SK-N-SH (cell line): Measurements from ENCODE around the gene RELN.

Experiments
- EP300 ChIP-seq, 2 experiments: IDR thresholded peaks; 2 replicates each; pipeline versions ENCODE4 v1.4.0 to v1.6.1; 2012; ENCODE audit warnings: borderline replicate concordance in 1 of 2, low read depth in 1 of 2, low read length in 1 of 2
- EZH2phosphoT487 ChIP-seq: fragments of 200-600 bp; sonication (generic); IDR thresholded peaks from 2 replicates; pipeline ENCODE4 v1.6.1; 2017; ENCODE audit warnings: low read depth, mixed run types, mild to moderate bottlenecking, antibody characterized with exemption, moderate library complexity, borderline replicate concordance
- FOXM1 ChIP-seq: IDR thresholded peaks from 2 replicates; pipeline ENCODE4 v1.4.0; 2012; ENCODE audit warnings: low read depth, mild to moderate bottlenecking
- NRF1 ChIP-seq: IDR thresholded peaks from 2 replicates; pipeline ENCODE4 v1.6.1; 2012; ENCODE audit warnings: low read depth, mild to moderate bottlenecking, low read length
- POLR2AphosphoS5 ChIP-seq: IDR thresholded peaks from 2 replicates; pipeline ENCODE4 v1.6.1; 2012; ENCODE audit warnings: low read depth, low read length
- RAD21 ChIP-seq: IDR thresholded peaks from 2 replicates; pipeline ENCODE4 v1.6.1; 2012; ENCODE audit warnings: mild to moderate bottlenecking, low read length
- YY1 ChIP-seq: IDR thresholded peaks from 2 replicates; pipeline ENCODE4 v1.4.0; 2012; ENCODE audit warnings: low read depth, mild to moderate bottlenecking
- TF ChIP-seq, protein P1 (sequence below): fragments of 200-600 bp; sonication (generic); IDR thresholded peaks from 2 replicates; pipeline ENCODE4 v1.6.1; 2017; ENCODE audit warnings: antibody characterized with exemption, mild to moderate bottlenecking, moderate library complexity
- TF ChIP-seq, protein P2 (sequence below): IDR thresholded peaks from 2 replicates; pipeline ENCODE4 v1.4.0; 2012; ENCODE audit warnings: low read depth, borderline replicate concordance
- TF ChIP-seq, protein P3 (sequence below): IDR thresholded peaks from 2 replicates; pipeline ENCODE4 v1.6.1; 2012; ENCODE audit warnings: mild to moderate bottlenecking, low read depth, low read length, moderate library complexity

DNA sequence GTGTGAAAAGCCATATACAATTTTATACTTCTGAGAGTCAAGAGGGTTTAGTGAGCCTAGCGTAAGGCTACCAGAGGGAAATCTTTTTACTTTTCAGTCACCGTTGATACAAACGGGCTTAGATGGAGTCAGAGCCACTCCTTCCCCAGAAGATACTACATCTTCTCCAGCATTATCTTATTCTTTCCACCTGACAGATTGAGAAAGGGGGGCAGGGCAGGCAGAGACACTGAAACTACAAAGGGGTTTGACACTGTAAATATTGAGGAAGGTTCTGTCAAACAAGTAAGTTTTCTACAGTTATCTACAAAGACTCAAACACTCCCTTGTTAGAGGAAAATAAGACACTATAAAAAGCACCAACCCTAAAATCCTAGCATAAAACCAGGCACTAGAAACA is 100.0 kb downstream of the RELN start:
- no peak for TF ChIP-seq RAD21
- TF ChIP-seq, protein P1, sequence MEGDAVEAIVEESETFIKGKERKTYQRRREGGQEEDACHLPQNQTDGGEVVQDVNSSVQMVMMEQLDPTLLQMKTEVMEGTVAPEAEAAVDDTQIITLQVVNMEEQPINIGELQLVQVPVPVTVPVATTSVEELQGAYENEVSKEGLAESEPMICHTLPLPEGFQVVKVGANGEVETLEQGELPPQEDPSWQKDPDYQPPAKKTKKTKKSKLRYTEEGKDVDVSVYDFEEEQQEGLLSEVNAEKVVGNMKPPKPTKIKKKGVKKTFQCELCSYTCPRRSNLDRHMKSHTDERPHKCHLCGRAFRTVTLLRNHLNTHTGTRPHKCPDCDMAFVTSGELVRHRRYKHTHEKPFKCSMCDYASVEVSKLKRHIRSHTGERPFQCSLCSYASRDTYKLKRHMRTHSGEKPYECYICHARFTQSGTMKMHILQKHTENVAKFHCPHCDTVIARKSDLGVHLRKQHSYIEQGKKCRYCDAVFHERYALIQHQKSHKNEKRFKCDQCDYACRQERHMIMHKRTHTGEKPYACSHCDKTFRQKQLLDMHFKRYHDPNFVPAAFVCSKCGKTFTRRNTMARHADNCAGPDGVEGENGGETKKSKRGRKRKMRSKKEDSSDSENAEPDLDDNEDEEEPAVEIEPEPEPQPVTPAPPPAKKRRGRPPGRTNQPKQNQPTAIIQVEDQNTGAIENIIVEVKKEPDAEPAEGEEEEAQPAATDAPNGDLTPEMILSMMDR = no peak
- no peak for TF ChIP-seq EZH2phosphoT487
- TF ChIP-seq POLR2AphosphoS5 = no peak
- TF ChIP-seq, protein P2, sequence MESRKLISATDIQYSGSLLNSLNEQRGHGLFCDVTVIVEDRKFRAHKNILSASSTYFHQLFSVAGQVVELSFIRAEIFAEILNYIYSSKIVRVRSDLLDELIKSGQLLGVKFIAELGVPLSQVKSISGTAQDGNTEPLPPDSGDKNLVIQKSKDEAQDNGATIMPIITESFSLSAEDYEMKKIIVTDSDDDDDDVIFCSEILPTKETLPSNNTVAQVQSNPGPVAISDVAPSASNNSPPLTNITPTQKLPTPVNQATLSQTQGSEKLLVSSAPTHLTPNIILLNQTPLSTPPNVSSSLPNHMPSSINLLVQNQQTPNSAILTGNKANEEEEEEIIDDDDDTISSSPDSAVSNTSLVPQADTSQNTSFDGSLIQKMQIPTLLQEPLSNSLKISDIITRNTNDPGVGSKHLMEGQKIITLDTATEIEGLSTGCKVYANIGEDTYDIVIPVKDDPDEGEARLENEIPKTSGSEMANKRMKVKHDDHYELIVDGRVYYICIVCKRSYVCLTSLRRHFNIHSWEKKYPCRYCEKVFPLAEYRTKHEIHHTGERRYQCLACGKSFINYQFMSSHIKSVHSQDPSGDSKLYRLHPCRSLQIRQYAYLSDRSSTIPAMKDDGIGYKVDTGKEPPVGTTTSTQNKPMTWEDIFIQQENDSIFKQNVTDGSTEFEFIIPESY = no peak
- no peak for TF ChIP-seq YY1
- TF ChIP-seq EP300 (IDR thresholded peaks at IDR 0.05; ENCODE audit: borderline replicate concordance in 1 of 2, low read depth in 1 of 2, low read length in 1 of 2) = no peak
- TF ChIP-seq NRF1 = no peak
- no peak for TF ChIP-seq FOXM1
- TF ChIP-seq, protein P3, sequence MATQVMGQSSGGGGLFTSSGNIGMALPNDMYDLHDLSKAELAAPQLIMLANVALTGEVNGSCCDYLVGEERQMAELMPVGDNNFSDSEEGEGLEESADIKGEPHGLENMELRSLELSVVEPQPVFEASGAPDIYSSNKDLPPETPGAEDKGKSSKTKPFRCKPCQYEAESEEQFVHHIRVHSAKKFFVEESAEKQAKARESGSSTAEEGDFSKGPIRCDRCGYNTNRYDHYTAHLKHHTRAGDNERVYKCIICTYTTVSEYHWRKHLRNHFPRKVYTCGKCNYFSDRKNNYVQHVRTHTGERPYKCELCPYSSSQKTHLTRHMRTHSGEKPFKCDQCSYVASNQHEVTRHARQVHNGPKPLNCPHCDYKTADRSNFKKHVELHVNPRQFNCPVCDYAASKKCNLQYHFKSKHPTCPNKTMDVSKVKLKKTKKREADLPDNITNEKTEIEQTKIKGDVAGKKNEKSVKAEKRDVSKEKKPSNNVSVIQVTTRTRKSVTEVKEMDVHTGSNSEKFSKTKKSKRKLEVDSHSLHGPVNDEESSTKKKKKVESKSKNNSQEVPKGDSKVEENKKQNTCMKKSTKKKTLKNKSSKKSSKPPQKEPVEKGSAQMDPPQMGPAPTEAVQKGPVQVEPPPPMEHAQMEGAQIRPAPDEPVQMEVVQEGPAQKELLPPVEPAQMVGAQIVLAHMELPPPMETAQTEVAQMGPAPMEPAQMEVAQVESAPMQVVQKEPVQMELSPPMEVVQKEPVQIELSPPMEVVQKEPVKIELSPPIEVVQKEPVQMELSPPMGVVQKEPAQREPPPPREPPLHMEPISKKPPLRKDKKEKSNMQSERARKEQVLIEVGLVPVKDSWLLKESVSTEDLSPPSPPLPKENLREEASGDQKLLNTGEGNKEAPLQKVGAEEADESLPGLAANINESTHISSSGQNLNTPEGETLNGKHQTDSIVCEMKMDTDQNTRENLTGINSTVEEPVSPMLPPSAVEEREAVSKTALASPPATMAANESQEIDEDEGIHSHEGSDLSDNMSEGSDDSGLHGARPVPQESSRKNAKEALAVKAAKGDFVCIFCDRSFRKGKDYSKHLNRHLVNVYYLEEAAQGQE = no peak
